ENCODE results near the gene TSPAN9. TPM values are rescaled to one million over a fixed set of nuclear protein-coding genes. Genes with fewer than 3 reads are reported as not detected.

The TSPAN9 gene
- total and polyA plus RNA-seq, 9 donors: 24.9 to 72.3 (median 55.7) TPM

DNA sequence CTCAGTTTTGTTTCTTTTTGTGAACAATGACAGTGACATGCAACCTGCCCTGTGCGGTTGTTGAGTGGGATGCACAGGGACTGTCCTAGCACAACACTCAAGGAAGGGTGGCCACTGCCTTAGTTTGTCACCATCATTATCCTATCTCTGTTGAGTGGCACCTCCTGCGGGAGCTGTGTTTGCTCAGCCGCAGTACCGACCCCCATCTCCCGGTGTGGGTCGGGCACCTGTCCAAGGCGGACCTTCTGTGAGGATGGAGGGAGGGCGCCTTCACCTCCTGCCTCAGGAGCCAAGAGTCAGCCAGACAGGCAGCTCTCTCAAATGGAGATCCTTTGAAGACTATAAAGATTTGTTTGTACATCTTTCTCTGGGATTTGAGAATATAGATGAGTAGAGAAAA is 142.1 kb downstream of the TSPAN9 start:
- DNase-seq: peak in 2 of 5 donors; percentile 44 to 48
- Histone ChIP-seq H3K27ac (peak overlapping the region; percentile 61), H3K4me1 (ENCODE audit: insufficient read depth) (peaks cover 10% of the 10 kb centered on the region), H3K27me3 (no peaks in the 10 kb centered on the region), H3K36me3 (no peaks in the 10 kb centered on the region), H3K9me3 (no peaks in the 10 kb centered on the region), H3K4me3 (no peak overlapping the region)
- WGBS, 3 donors: 45 to 52% (median 51%) methylated on average over 8 of the region's 8 CpGs
- intact Hi-C loops (cut with DNase I): no loop called here
- TF ChIP-seq POLR2A (IDR thresholded peaks at IDR 0.05) (no peak), EP300 (IDR thresholded peaks at IDR 0.05) (no peak)
- TF ChIP-seq, protein P1, sequence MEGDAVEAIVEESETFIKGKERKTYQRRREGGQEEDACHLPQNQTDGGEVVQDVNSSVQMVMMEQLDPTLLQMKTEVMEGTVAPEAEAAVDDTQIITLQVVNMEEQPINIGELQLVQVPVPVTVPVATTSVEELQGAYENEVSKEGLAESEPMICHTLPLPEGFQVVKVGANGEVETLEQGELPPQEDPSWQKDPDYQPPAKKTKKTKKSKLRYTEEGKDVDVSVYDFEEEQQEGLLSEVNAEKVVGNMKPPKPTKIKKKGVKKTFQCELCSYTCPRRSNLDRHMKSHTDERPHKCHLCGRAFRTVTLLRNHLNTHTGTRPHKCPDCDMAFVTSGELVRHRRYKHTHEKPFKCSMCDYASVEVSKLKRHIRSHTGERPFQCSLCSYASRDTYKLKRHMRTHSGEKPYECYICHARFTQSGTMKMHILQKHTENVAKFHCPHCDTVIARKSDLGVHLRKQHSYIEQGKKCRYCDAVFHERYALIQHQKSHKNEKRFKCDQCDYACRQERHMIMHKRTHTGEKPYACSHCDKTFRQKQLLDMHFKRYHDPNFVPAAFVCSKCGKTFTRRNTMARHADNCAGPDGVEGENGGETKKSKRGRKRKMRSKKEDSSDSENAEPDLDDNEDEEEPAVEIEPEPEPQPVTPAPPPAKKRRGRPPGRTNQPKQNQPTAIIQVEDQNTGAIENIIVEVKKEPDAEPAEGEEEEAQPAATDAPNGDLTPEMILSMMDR (IDR thresholded peaks at IDR 0.05): no peak

DNA sequence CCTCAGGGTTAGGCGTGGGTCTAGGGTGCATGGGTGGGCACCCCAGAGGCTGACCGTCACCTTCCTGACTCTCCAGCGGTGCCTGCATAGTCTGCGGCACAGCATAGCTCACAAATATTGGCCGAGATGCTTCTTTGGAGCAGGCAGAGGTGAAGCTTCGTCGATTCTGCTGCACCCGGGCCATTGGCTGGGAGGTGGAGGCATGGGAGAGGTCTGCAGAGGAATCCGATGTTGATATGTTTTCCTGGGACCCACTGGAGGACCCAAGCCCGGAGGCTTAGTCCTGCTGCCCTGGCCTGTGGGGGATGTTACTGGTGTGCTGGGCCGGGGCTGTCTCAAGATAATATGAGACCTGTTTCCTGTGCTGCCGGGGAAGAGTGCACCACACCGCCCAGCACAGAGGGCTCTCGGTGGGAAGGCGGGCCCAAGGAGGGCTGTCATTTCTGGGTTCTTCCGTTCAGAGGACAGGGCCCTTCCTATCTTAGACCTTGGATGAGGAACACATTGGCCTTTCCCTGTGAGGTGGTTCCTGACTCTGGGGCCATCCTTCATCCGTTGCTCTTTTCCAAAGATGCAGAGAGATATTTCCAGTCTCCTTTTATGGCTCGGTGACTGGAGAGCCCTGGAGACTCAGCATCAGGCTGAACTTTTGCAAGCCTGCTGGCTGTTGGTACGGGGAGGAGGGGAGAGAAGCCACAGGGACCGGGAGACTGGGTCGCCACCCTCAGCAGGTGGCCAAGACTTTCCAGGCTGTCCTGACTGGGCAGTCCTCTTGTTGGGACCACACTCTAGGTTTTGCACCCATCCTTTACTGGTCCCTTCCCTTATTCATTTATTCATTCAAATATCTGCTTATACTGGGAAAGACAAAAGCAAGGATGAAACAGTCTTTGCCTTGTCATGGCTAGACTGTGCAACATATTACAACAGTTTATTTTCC is 143.5 kb downstream of the TSPAN9 start:
- intact Hi-C loops (cut with DNase I): no loop called here
- WGBS, 3 donors: 89 to 90% (median 89%) methylated on average over 21 of the region's 21 CpGs
- Histone ChIP-seq H3K27ac (no peak overlapping the region), H3K4me1 (ENCODE audit: insufficient read depth) (peaks cover 10% of the 10 kb centered on the region), H3K36me3 (no peaks in the 10 kb centered on the region), H3K27me3 (no peaks in the 10 kb centered on the region), H3K9me3 (no peaks in the 10 kb centered on the region), H3K4me3 (no peak overlapping the region)
- no peak for DNase-seq
- TF ChIP-seq EP300 (IDR thresholded peaks at IDR 0.05) (no peak), POLR2A (IDR thresholded peaks at IDR 0.05) (no peak)
- TF ChIP-seq, protein P1 (IDR thresholded peaks at IDR 0.05): no peak

DNA sequence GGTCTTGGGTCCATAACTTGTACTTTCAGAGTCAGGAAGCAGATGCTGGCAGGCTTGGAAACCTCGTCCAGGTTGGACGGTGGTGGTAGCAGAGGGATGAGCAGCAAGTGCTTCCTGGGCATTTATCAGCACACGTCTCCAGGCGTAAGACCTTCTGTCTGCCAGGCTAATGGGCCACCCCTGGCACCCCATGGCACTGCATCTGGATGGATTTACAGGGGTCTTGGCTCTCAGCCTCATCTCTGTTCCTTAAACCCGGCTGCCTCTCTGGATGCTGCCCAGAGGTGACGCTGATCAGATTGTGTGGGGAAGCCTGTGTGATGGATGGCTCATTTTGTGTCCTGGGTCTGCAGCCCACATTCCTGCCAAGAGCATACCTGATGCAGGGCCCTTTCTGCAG is 145.1 kb downstream of the TSPAN9 start:
- H3K36me3 ChIP-seq: no peaks in the 10 kb centered on the region
- WGBS, 3 donors: 91 to 96% (median 94%) methylated on average over 6 of the region's 6 CpGs
- no peaks in the 10 kb centered on the region for H3K27me3 ChIP-seq
- intact Hi-C loops (cut with DNase I): no loop called here
- no peaks in the 10 kb centered on the region for H3K9me3 ChIP-seq
- H3K27ac ChIP-seq: no peak overlapping the region
- TF ChIP-seq, protein P1 (IDR thresholded peaks at IDR 0.05): no peak
- TF ChIP-seq EP300 (IDR thresholded peaks at IDR 0.05): no peak
- TF ChIP-seq POLR2A (IDR thresholded peaks at IDR 0.05): no peak
- H3K4me1 ChIP-seq (ENCODE audit: insufficient read depth): peaks cover 10% of the 10 kb centered on the region
- H3K4me3 ChIP-seq: no peak overlapping the region
- DNase-seq: no peak

DNA sequence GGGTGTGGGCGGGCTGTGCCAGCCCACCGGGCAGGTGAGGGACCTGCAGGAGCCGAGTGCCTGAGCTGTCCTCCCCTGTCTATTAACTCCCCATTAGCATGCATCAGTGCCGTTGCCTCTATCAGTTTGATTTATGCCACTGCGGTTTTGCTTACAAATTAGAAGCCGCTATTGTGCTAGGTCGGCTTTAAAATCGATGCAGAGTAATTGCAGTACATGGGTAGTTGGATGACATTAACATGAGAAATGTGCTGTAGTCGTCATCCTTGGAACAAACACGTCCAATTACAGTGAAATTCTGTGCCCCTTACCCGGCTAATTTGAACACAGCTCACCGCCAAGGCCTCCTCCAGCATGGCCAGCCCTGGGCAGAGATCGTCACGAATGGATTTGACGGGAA is 145.8 kb downstream of the TSPAN9 start:
- DNase-seq: no peak
- Histone ChIP-seq H3K4me1 (ENCODE audit: insufficient read depth) (peaks cover 10% of the 10 kb centered on the region), H3K4me3 (no peak overlapping the region), H3K27me3 (no peaks in the 10 kb centered on the region), H3K36me3 (no peaks in the 10 kb centered on the region), H3K27ac (no peak overlapping the region), H3K9me3 (no peaks in the 10 kb centered on the region)
- no peak for TF ChIP-seq EP300 (IDR thresholded peaks at IDR 0.05)
- TF ChIP-seq, protein P1 (IDR thresholded peaks at IDR 0.05): no peak
- no peak for TF ChIP-seq POLR2A (IDR thresholded peaks at IDR 0.05)
- intact Hi-C loops (cut with DNase I): no loop called here
- 82 to 87% (median 86%) methylated on average over 15 of the region's 15 CpGs for WGBS, 3 donors
